GM21529 (cell line): ENCODE data around the gene LY86.

ENCODE experiments used
- ATAC-seq: cut with Tn5 transposase; IDR thresholded peaks from one replicate; pipeline ENCODE4 v1.9.1; 2021; ENCODE audit not compliant: unreplicated experiment

LY86 gene

DNA sequence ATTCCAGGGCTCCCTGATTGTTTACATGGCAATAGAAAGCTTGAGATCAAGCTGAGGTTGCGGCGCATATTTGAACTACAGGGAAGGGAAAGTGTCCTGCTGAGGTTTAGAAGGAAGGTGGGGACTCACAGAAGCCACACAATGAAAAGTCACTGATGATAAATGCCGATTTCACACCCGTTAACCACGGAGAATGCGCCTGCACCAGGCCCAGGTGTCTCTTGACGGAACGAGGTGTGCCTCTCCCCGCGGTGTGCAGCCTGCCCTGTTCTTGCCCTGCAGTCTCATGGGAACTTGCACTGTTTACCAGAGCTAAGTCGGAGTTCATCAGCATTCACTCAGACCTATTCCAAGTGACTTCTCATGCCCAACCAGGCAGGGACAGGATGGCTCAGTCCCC is 90.3 kb downstream of the LY86 start:
- ATAC-seq, result no peak

DNA sequence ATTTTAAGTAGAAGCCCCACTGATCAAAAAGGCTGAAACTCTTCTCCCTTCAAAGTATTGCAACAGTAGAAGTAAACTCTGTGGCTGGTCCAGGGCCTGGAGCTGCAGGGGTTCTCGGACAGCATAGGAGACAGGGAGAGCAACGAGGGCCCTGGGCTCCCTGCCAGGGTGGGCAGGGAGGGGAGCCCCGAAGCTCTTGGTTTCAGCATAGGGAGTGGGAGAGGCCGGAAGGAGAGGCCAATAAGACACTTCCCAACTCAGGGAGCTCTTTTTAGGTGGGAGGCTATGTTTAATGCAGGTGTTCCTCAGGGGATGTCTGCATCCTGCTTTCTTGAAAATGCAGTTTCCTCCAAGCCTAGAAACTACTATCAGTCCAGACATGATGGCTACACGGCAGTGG is 91.1 kb downstream of the LY86 start:
- ATAC-seq, result no peak

DNA sequence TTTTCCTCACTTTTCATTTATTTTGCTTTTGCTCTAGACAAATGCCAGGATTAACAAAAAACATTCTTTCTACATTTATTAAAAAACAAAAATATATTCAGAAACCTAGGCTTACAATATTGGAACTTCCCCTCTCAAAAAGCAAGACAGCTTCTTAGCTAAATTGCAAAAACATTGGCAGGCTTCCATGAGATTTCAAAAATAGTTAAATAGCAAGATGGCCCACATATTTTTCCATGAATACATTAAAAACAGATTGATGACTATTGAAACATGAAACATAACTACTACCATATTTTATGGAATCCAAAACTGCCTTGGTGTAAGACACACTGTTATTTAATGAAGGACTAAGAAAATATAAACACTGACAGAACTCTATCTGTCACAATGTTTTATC is 92.0 kb downstream of the LY86 start:
- no peak for ATAC-seq

GRCh38 chr6:6681075-6681849 is 92.7 kb downstream of the LY86 start:
- no peak for ATAC-seq

GRCh38 chr6:6682225-6682624 is 93.7 kb downstream of the LY86 start:
- ATAC-seq, result no peak

- ATAC-seq, result peak; percentile 90
These were observed 95.7 kb downstream of the LY86 start for GRCh38 chr6:6683969-6684833.

GRCh38 chr6:6685249-6686040 is 96.9 kb downstream of the LY86 start:
- no peak for ATAC-seq

DNA sequence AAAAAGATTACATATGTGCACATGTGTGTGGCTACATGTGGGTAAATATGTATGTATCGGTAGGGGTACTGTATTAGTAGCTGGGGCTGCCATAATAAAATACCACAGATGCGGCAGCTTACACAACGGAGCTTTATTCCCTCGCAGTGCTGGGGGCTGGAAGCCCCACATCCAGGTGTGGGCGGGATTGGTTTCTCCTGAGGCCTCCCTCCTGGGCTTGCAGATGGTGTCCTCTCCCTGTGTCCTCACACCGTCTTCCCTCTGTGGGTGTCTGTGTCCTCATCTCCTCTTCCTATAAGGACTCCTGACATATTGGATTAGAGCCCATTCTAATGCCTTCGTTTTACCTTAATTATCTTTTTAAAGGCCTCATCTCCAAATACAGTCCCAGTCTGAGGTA is 97.7 kb downstream of the LY86 start:
- no peak for ATAC-seq

- ATAC-seq, result no peak
These were observed 98.5 kb downstream of the LY86 start for GRCh38 chr6:6686748-6687601.

GRCh38 chr6:6688283-6688682 is 99.8 kb downstream of the LY86 start:
- ATAC-seq, result no peak

- ATAC-seq, result no peak
These were observed 100.4 kb downstream of the LY86 start for GRCh38 chr6:6688951-6689350.

- no peak for ATAC-seq
These were observed 101.1 kb downstream of the LY86 start for GRCh38 chr6:6689400-6690143.

GRCh38 chr6:6690144-6690483 is 101.6 kb downstream of the LY86 start:
- no peak for ATAC-seq

DNA sequence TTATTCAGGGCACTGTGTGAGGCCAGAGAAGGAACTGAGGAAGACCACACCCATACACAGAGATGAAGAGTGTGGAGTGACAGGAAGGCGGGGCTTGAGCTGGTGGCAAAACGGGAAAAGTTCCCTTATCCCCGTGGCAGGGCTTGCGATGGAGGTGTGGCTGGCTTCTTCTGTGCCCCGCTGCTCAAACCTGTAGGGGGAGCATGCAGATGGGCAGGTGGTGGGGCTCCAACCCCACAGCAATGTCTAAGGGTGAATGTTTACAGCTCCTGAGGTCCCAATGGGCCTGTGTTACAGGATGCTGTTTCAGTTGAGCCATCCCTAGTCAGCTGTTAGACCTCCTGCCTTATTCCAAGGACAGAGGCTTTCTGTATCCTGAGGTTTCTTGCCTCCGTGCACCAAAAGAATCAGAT is 105.9 kb downstream of the LY86 start:
- ATAC-seq, result no peak

DNA sequence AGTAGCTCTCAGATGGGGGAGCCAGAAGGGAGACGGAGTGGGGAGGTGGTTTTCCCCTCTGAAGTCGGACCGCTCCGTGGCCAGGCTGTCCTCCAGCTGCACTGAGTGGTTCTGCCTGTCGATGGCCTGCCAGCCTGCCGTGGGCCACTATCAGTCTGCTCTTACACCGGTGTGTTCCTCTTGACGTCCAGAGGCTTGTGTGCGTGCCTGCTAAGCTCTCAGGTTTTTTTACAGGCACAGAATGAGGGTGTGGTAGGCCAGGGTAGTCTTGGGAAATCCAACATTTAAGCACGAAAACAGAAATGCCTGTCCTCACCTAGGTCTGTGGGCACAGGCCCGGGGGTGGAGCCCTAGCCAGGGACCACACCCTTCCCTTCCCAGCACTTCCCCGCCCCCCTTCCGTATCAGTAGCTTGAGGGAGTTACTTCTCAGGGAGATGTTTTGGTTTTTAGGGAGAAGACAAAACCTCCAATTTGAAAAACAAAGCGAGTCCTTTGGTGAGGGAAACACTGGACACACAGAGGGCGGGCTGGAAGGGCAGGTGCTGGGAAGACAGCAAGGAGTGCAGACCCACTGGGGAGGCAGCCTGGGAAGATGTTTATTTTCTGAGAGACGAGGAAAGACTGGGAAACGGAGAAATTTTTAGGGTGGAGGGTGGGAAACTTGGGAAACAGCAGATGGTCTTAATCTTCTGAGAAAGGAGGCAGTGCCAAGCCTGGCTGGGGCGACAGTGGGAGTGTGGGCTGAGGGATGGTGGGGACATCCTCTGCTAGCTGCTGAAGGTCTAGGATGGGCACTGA is 106.5 kb downstream of the LY86 start:
- no peak for ATAC-seq

GRCh38 chr6:6695625-6696276 is 107.2 kb downstream of the LY86 start:
- ATAC-seq, result no peak

- no peak for ATAC-seq
These were observed 108.5 kb downstream of the LY86 start for GRCh38 chr6:6696867-6697531.

DNA sequence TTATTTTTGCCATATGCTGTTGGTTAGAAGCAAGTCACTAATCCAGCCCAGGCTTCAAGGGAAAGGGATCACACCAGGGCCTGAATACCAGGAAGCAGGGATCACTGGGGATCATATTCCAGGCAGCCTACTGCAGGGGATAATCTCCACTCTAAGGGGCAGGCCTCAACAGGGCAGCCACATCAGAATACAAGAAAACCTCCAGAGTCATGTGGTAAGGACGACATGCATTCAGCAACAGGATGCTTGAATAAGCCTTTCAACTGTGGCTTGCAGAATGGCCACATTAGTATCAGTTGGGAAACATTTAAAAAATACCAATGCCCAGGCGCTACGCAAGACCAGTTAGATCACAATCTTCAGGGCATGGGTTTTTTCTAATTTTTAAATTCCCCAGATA is 109.1 kb downstream of the LY86 start:
- ATAC-seq, result no peak
